HEK293T (cell line): Measurements from ENCODE around the gene NRXN2.

Experiments
- CTCF ChIA-PET: fragments of 350-600 bp; formaldehyde crosslinking; extraction: SDS; loops from one replicate; lab custom pipeline; 2021; ENCODE audit warnings: antibody characterized with exemption, inconsistent platforms; lab: Yijun Ruan, JAX
- POLR2A ChIA-PET: fragments of 350-600 bp; formaldehyde crosslinking; extraction: SDS; loops from one replicate; lab custom pipeline; 2020; ENCODE audit warnings: antibody characterized with exemption, inconsistent platforms; lab: Yijun Ruan, JAX
- DNase-seq: peaks from one replicate; pipeline ENCODE4 v3.0.0; 2012; ENCODE audit warnings: mixed read lengths; ENCODE audit errors: extremely low spot score
- ARNT ChIP-seq: fragments of 450-650 bp; IDR thresholded peaks from 2 replicates; pipeline ENCODE4 v1.6.1; 2017; ENCODE audit warnings: mild to moderate bottlenecking
- BHLHE40 ChIP-seq: fragments of 450-650 bp; IDR thresholded peaks from 2 replicates; pipeline ENCODE4 v1.6.1; 2016; ENCODE audit warnings: mild to moderate bottlenecking, moderate library complexity, borderline replicate concordance
- CTBP1 ChIP-seq: fragments of 450-650 bp; IDR thresholded peaks from 2 replicates; pipeline ENCODE4 v1.6.1; 2016; ENCODE audit warnings: borderline replicate concordance
- ELF4 ChIP-seq: fragments of 450-650 bp; IDR thresholded peaks from 2 replicates; pipeline ENCODE4 v1.6.1; 2017; ENCODE audit warnings: antibody characterized with exemption
- FOXA1 ChIP-seq: fragments of 450-650 bp; IDR thresholded peaks from 2 replicates; pipeline ENCODE4 v1.6.1; 2016; ENCODE audit warnings: mild to moderate bottlenecking
- FOXK2 ChIP-seq: fragments of 450-650 bp; IDR thresholded peaks from 2 replicates; pipeline ENCODE4 v1.6.1; 2016; ENCODE audit warnings: mild to moderate bottlenecking
- FOXM1 ChIP-seq: fragments of 450-650 bp; IDR thresholded peaks from 2 replicates; pipeline ENCODE4 v1.6.1; 2017; ENCODE audit warnings: mild to moderate bottlenecking, borderline replicate concordance
- HDGF ChIP-seq: fragments of 450-650 bp; IDR thresholded peaks from 2 replicates; pipeline ENCODE4 v1.6.1; 2017; ENCODE audit warnings: antibody characterized with exemption, borderline replicate concordance
- L3MBTL2 ChIP-seq: fragments of 450-650 bp; conservative IDR thresholded peaks from 2 replicates; pipeline ENCODE4 v1.6.1; 2016; ENCODE audit warnings: mild to moderate bottlenecking
- LEF1 ChIP-seq: fragments of 450-650 bp; IDR thresholded peaks from 2 replicates; pipeline ENCODE4 v1.6.1; 2017; ENCODE audit warnings: mild to moderate bottlenecking, borderline replicate concordance
- NFRKB ChIP-seq: fragments of 450-650 bp; IDR thresholded peaks from 2 replicates; pipeline ENCODE4 v1.6.1; 2016; ENCODE audit warnings: mild to moderate bottlenecking, moderate library complexity
- SP1 ChIP-seq: fragments of 450-650 bp; IDR thresholded peaks from 2 replicates; pipeline ENCODE4 v1.6.1; 2017
- SUZ12 ChIP-seq: fragments of 450-650 bp; IDR thresholded peaks from 2 replicates; pipeline ENCODE4 v1.6.1; 2016; ENCODE audit warnings: mild to moderate bottlenecking
- TARDBP ChIP-seq: fragments of 450-650 bp; IDR thresholded peaks from 2 replicates; pipeline ENCODE4 v1.6.1; 2016
- ZNF384 ChIP-seq: fragments of 450-650 bp; IDR thresholded peaks from 2 replicates; pipeline ENCODE4 v1.6.1; 2016
- TF ChIP-seq, protein P1 (sequence below): fragments of 450-650 bp; IDR thresholded peaks from 2 replicates; pipeline ENCODE4 v1.6.1; 2016

The NRXN2 gene

DNA sequence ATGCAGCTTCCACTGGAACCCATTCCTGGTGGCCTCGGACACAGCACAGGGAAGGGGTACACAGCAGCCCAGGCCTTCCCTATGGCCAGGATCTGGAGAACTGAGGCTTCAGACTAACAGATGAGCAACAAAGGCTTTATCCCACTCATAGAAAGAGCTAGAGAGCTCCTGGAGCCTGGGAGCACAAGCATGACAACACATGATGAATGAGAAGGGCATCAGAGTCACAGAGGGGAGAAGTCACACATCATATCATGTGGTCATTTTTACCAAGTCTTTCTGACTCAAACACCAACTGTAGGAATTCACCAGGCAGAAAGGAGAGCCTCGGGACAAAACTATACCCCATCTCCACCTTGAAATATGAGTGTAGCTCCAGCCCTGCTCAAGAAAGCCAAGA, 43.2 kb downstream of the NRXN2 start:
- no peak for DNase-seq
- no peak for TF ChIP-seq SP1
- no peak for TF ChIP-seq ZNF384
- TF ChIP-seq FOXM1: no peak
- TF ChIP-seq BHLHE40: no peak
- no peak for TF ChIP-seq LEF1
- TF ChIP-seq ELF4: no peak
- no peak for TF ChIP-seq FOXK2
- TF ChIP-seq CTBP1: no peak
- TF ChIP-seq TARDBP: no peak
- no peak for TF ChIP-seq FOXA1
- no peak for TF ChIP-seq L3MBTL2
- TF ChIP-seq ARNT: no peak
- TF ChIP-seq, protein P1, sequence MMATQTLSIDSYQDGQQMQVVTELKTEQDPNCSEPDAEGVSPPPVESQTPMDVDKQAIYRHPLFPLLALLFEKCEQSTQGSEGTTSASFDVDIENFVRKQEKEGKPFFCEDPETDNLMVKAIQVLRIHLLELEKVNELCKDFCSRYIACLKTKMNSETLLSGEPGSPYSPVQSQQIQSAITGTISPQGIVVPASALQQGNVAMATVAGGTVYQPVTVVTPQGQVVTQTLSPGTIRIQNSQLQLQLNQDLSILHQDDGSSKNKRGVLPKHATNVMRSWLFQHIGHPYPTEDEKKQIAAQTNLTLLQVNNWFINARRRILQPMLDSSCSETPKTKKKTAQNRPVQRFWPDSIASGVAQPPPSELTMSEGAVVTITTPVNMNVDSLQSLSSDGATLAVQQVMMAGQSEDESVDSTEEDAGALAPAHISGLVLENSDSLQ: no peak
- TF ChIP-seq HDGF: no peak
- no peak for TF ChIP-seq NFRKB
- TF ChIP-seq SUZ12: no peak
- ChIA-PET CTCF (interaction anchor here (1.0 kb wide), 1 partner anchor 9 kb away, joined by 4 read pairs; no protein-coding TSS in a partner anchor), POLR2A (no interaction called here)

DNA sequence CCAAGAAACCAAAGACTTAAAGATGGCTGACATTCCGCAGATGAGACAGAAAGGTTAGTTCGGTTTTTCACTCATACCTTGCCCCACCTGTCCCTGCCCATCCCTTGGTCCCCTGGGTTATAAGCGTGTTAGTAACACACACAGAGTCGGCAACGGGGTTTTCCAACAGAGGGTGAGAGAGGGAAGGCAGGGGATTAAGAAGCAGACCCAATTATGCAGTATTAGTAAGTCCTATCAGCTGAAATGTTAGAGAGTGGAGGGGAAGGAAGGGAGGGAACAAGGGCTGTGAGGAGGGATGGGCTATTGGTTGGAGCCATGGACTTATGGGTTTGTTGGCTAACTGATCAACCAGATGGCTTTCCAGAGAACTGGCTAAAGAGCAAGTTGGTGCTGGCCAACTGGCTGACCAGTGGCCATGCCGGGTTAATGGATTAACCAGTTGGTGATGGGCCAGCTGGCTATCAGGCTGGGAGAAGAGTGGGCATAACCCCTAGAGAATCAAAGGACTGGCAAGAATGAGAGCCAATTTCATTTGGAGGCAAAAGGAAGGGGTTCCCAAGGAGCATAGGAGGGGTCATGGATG, 45.5 kb downstream of the NRXN2 start:
- TF ChIP-seq SP1: no peak
- no peak for TF ChIP-seq ARNT
- TF ChIP-seq ZNF384: no peak
- TF ChIP-seq LEF1: no peak
- no peak for TF ChIP-seq FOXM1
- no peak for TF ChIP-seq FOXK2
- no peak for TF ChIP-seq HDGF
- no peak for TF ChIP-seq BHLHE40
- no peak for TF ChIP-seq NFRKB
- no peak for TF ChIP-seq ELF4
- no peak for TF ChIP-seq L3MBTL2
- no peak for TF ChIP-seq FOXA1
- TF ChIP-seq, protein P1: no peak
- no peak for TF ChIP-seq CTBP1
- TF ChIP-seq SUZ12: no peak
- TF ChIP-seq TARDBP: no peak
- no peak for DNase-seq
- POLR2A ChIA-PET: no interaction called here
- CTCF ChIA-PET: no interaction called here

DNA sequence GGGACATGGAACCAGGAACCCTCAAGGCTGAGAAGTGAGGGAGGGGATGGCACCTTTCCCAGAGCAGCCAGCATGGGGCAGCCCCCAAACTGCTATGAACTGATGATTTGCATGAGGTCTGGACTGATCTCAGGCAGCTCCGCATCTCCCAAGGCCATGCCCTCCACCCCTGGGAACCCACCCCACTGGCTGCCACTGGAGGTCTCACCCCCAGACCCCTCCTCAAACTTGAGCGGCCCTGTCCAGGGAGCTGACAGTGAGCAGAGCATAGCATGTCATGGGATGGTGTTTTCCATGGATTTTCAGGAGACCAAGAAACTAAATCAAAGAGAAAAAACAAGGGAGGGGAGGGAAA, 46.8 kb downstream of the NRXN2 start:
- ChIA-PET POLR2A (no interaction called here), CTCF (no interaction called here)
- no peak for TF ChIP-seq CTBP1
- no peak for TF ChIP-seq BHLHE40
- TF ChIP-seq FOXM1: no peak
- no peak for TF ChIP-seq TARDBP
- no peak for TF ChIP-seq SUZ12
- TF ChIP-seq, protein P1: no peak
- no peak for TF ChIP-seq NFRKB
- no peak for TF ChIP-seq ARNT
- no peak for TF ChIP-seq L3MBTL2
- TF ChIP-seq ZNF384: no peak
- TF ChIP-seq FOXK2: no peak
- no peak for TF ChIP-seq SP1
- DNase-seq: no peak

DNA sequence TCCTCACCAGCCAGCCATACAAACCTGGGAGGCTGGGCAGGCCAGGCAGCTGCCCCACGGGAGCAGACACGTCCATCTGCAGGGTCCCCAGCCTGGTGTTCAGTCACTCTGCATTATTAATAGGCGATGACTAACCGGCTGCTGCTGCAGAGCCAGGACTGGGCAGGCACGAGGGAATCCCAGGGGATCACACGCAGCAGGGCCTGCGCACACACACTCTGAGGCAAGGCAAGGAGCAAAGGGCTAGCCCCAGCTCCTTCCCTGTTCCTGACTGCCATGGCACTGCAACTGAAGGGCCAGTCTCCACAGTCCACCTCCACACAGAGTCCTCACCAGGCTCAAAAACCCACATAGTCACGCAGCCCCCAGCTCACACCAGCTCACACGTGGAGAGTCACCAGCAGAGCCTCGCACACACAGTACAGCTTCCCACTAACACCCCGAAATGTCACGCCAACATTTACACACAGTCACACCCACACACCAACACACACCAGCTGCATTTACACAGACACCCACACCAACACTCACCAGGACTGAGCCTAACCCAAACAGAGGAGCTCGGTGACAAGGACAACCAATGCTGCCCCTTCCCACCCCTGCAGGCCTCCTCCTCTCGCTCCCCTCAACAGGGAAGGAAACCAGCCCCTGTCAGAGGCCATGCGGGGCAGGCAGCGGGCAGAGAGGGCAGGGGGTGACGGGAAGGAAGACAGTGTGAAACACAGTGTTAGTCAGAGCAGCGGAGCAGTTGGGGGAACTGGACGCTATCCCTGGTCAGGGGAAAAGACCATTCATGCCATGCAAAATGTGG, 47.3 kb downstream of the NRXN2 start:
- TF ChIP-seq FOXA1 (no peak), CTBP1 (no peak)
- ChIA-PET CTCF (no interaction called here), POLR2A (no interaction called here)
- DNase-seq: peak; percentile 55

DNA sequence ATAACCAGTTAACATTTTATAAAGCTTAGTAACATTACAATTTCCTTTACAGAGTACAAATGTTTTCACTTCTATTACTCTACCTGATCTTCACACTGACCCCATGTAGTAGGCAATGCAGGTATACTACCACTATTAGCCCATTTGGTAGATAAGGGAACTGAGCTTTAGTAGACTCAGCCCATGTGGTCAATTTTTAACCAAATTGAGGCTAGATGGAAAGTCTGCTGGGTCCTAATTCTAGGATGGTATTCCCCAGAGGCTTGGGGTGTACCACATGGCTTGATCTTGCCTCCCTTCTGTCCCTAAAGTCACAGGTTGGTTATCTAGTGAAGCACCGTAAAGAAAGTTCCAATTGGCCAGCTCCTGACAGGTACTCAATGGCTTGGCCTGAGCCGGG, 48.2 kb downstream of the NRXN2 start:
- ChIA-PET CTCF (interaction anchor here (2.1 kb wide), 1 partner anchor 14 kb away, joined by 14 read pairs; no protein-coding TSS in a partner anchor), POLR2A (no interaction called here)
- TF ChIP-seq HDGF (no peak), SP1 (no peak), FOXA1 (no peak), FOXK2 (no peak), ZNF384 (no peak), ELF4 (no peak), LEF1 (no peak), TARDBP (no peak), FOXM1 (no peak), L3MBTL2 (no peak)
- TF ChIP-seq, protein P1: no peak
- no peak for DNase-seq

DNA sequence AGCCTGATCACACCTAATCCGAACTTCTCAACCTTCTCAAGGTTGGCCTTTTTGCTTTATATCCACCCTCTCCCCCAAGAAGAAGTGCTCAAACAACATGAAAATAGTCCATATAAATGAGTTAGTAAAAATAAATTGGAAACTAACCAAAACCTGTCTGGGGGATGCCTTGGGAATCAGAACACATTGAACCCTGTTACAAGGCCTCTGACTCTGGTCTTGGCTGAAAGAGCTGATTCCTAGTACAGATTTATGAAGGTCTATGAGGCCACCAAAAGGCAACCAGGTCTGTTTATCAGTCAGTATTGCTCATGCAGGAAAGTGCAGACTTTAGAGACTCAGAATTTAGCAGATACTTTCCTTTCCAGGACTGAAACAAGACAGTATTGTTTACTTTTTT, 49.7 kb downstream of the NRXN2 start:
- no peak for DNase-seq
- ChIA-PET POLR2A (no interaction called here), CTCF (interaction anchor here (2.1 kb wide), 1 partner anchor 15 kb away, joined by 14 read pairs; no protein-coding TSS in a partner anchor)
- no peak for TF ChIP-seq TARDBP
- TF ChIP-seq, protein P1: no peak
- TF ChIP-seq ZNF384: no peak
